ENCODE results near the gene PNMA6F.
"Not testable (repeated sequence)": the region's sequence is repeated elsewhere in the genome, so short reads cannot be mapped to it uniquely, and the experiment has no call there.

PNMA6F gene

GRCh38 chrX:153301746-153302145, 19.8 kb downstream of the PNMA6F start:
- DNase-seq, result no peak

GRCh38 chrX:153299855-153300254, 21.7 kb downstream of the PNMA6F start:
- DNase-seq, result no peak

- no peak for DNase-seq
Observed at GRCh38 chrX:153297376-153297775, 24.2 kb downstream of the PNMA6F start.

- not testable (repeated sequence) for DNase-seq
Observed at GRCh38 chrX:153293485-153294071, 28.0 kb downstream of the PNMA6F start.

- DNase-seq, result not testable (repeated sequence)
Observed at GRCh38 chrX:153288807-153289206, 32.8 kb downstream of the PNMA6F start.

GRCh38 chrX:153285678-153286077, 35.9 kb downstream of the PNMA6F start:
- not testable (repeated sequence) for DNase-seq

GRCh38 chrX:153283982-153284381, 37.6 kb downstream of the PNMA6F start:
- not testable (repeated sequence) for DNase-seq

- not testable (repeated sequence) for DNase-seq
Observed at GRCh38 chrX:153281784-153282183, 39.8 kb downstream of the PNMA6F start.

GRCh38 chrX:153279304-153279703, 42.3 kb downstream of the PNMA6F start:
- DNase-seq, result not testable (repeated sequence)

- not testable (repeated sequence) for DNase-seq
Observed at GRCh38 chrX:153276049-153276448, 45.5 kb downstream of the PNMA6F start.

GRCh38 chrX:153275418-153275817, 46.1 kb downstream of the PNMA6F start:
- not testable (repeated sequence) for DNase-seq

GRCh38 chrX:153272584-153272983, 49.0 kb downstream of the PNMA6F start:
- DNase-seq, result not testable (repeated sequence)

GRCh38 chrX:153272070-153272469, 49.5 kb downstream of the PNMA6F start:
- not testable (repeated sequence) for DNase-seq
